Measurements from ENCODE around the gene ENAH.
"Not testable (repeated sequence)": the region's sequence is repeated elsewhere in the genome, so short reads cannot be mapped to it uniquely, and the experiment has no call there.

ENAH gene

GRCh38 chr1:225699336-225699735 lies 46.4 kb upstream of the ENAH start:
- H3K79me2 ChIP-seq (ENCODE audit: control insufficient read depth, low read length): no peaks in the 10 kb centered on the region
- no peaks in the 10 kb centered on the region for H3F3A ChIP-seq (ENCODE audit: control insufficient read depth, insufficient read depth)
- TF ChIP-seq CTCF (IDR thresholded peaks at IDR 0.05; ENCODE audit: low read depth, low read length, poor library complexity, severe bottlenecking): no peak
- no peaks in the 10 kb centered on the region for H3K9me3 ChIP-seq (ENCODE audit: control insufficient read depth, insufficient read depth, low read length)
- no peak overlapping the region for H3K4me2 ChIP-seq (ENCODE audit: low read length)
- no peaks in the 10 kb centered on the region for H3K36me3 ChIP-seq (ENCODE audit: control insufficient read depth, low read length)
- no peaks in the 10 kb centered on the region for H3K4me1 ChIP-seq (ENCODE audit: control insufficient read depth, low read length)
- no peaks in the 10 kb centered on the region for H3K27me3 ChIP-seq (ENCODE audit: control insufficient read depth, low read length)
- no peaks in the 10 kb centered on the region for H4K20me1 ChIP-seq (ENCODE audit: control insufficient read depth, insufficient read depth, low read depth, low read length)
- no peaks in the 10 kb centered on the region for H3K9me2 ChIP-seq (replicated peaks; ENCODE audit: control insufficient read depth, low read length)
- no peak overlapping the region for H3K4me3 ChIP-seq (ENCODE audit: low read length)
- H3K27ac ChIP-seq (ENCODE audit: low read depth, low read length): no peak overlapping the region

DNA sequence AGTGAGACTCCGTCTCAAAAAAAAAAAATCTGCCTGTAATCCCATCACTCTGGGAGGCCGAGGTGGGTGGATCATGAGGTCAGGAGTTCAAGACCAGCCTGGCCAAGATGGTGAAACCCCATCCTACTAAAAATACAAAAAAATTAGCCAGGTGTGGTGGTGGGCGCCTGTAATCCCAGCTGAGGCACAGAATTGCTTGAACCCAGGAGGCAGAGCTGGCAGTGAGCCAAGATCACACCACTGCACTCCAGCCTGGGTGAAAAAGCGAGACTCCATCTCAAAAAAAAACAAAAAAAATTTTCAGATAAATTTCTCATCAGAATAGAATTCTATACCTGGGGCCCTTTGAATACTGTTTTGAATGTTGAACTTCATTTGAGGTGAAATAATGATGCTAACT lies 45.3 kb upstream of the ENAH start:
- not testable (repeated sequence) for H3F3A ChIP-seq (ENCODE audit: control insufficient read depth, insufficient read depth); H3K27me3 ChIP-seq (ENCODE audit: control insufficient read depth, low read length); H4K20me1 ChIP-seq (ENCODE audit: control insufficient read depth, insufficient read depth, low read depth, low read length); H3K4me2 ChIP-seq (ENCODE audit: low read length); H3K36me3 ChIP-seq (ENCODE audit: control insufficient read depth, low read length); H3K27ac ChIP-seq (ENCODE audit: low read depth, low read length); H3K4me1 ChIP-seq (ENCODE audit: control insufficient read depth, low read length); H3K4me3 ChIP-seq (ENCODE audit: low read length); H3K9me2 ChIP-seq (replicated peaks; ENCODE audit: control insufficient read depth, low read length); H3K79me2 ChIP-seq (ENCODE audit: control insufficient read depth, low read length); H3K9me3 ChIP-seq (ENCODE audit: control insufficient read depth, insufficient read depth, low read length)

DNA sequence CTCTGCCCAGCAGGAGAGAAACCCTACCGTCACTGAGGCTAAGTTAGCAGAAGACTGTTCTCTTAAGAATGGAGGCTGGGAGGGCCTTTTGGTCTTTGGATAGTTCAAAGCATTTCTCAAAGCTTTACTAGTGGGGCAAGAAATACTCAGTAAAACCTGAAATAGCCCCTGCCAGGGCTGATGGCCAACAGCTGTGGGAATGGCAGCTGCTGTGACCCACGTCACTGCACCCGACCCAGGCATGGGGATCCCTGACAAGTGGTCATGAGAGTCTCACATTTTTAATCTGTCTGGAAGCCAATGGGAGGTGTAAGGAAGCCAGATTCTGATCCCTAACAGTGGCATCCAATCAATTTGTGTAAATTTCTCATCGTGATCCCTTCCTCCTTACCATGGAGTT lies 44.5 kb upstream of the ENAH start:
- Histone ChIP-seq H3K4me2 (ENCODE audit: low read length) (no peak overlapping the region), H3K27ac (ENCODE audit: low read depth, low read length) (no peak overlapping the region), H3K4me3 (ENCODE audit: low read length) (no peak overlapping the region), H3K9me2 (replicated peaks; ENCODE audit: control insufficient read depth, low read length) (no peaks in the 10 kb centered on the region), H3K9me3 (ENCODE audit: control insufficient read depth, insufficient read depth, low read length) (no peaks in the 10 kb centered on the region), H4K20me1 (ENCODE audit: control insufficient read depth, insufficient read depth, low read depth, low read length) (no peaks in the 10 kb centered on the region), H3K79me2 (ENCODE audit: control insufficient read depth, low read length) (no peaks in the 10 kb centered on the region), H3K36me3 (ENCODE audit: control insufficient read depth, low read length) (no peaks in the 10 kb centered on the region), H3K4me1 (ENCODE audit: control insufficient read depth, low read length) (no peaks in the 10 kb centered on the region), H3F3A (ENCODE audit: control insufficient read depth, insufficient read depth) (no peaks in the 10 kb centered on the region), H3K27me3 (ENCODE audit: control insufficient read depth, low read length) (no peaks in the 10 kb centered on the region)
- TF ChIP-seq EZH2phosphoT487 (IDR thresholded peaks at IDR 0.05; ENCODE audit: borderline replicate concordance, low read length): no peak
- TF ChIP-seq CTCF (IDR thresholded peaks at IDR 0.05; ENCODE audit: low read depth, low read length, poor library complexity, severe bottlenecking): no peak

- Histone ChIP-seq H3K36me3 (ENCODE audit: control insufficient read depth, low read length) (no peaks in the 10 kb centered on the region), H3K27me3 (ENCODE audit: control insufficient read depth, low read length) (no peaks in the 10 kb centered on the region), H3K4me1 (ENCODE audit: control insufficient read depth, low read length) (no peaks in the 10 kb centered on the region), H3K4me2 (ENCODE audit: low read length) (no peak overlapping the region), H3K79me2 (ENCODE audit: control insufficient read depth, low read length) (no peaks in the 10 kb centered on the region), H4K20me1 (ENCODE audit: control insufficient read depth, insufficient read depth, low read depth, low read length) (no peaks in the 10 kb centered on the region), H3K9me3 (ENCODE audit: control insufficient read depth, insufficient read depth, low read length) (no peaks in the 10 kb centered on the region), H3K9me2 (replicated peaks; ENCODE audit: control insufficient read depth, low read length) (no peaks in the 10 kb centered on the region), H3F3A (ENCODE audit: control insufficient read depth, insufficient read depth) (no peaks in the 10 kb centered on the region), H3K4me3 (ENCODE audit: low read length) (no peak overlapping the region), H3K27ac (ENCODE audit: low read depth, low read length) (no peak overlapping the region)
- TF ChIP-seq CTCF (IDR thresholded peaks at IDR 0.05; ENCODE audit: low read depth, low read length, poor library complexity, severe bottlenecking) (no peak), EZH2phosphoT487 (IDR thresholded peaks at IDR 0.05; ENCODE audit: borderline replicate concordance, low read length) (no peak)
These were observed 42.8 kb upstream of the ENAH start for GRCh38 chr1:225695578-225696337.
